HG03469 (cell line): ENCODE results near the gene MRGPRD.

ENCODE experiments used
- ATAC-seq: cut with Tn5 transposase; IDR thresholded peaks from one replicate; pipeline ENCODE4 v1.9.1; 2021; ENCODE audit warnings: mild to moderate bottlenecking, moderate library complexity, moderate number of reproducible peaks; ENCODE audit not compliant: unreplicated experiment

The MRGPRD gene

DNA sequence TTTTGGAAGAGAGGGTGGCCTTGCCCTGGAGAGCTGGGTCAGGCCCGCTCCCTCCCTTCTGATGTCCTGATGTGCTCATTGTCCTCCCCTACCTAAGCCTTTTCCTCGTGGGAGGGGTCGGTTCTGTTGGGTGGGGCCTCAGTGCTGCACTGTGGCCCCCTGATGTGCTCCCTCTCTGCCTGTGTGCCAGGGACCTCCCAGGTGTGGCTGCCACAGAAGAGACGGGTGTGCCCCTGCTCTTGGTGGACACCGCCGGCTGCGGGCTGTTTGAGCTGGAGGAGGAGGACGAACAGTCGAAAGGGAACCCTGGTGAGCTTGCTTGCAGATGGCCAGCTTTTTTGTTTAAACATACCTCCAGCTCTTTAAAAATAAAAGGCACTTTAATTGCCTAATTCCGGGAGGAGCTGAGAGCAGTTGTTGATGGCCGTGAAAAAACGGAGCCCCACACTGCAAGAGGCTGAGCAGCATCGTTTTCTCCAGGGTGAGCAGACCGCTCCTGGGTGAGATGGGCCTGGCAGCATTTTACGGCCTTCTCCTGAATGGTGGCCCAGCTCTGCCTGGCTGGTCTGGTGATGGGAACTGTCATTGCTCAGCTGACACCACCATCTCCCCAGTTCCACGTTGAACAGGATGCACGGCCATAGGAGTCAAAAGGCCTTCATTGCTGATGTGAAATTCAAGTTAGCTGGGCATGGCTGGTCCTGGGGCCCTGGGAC, 47.0 kb downstream of the MRGPRD start:
- no peak for ATAC-seq

DNA sequence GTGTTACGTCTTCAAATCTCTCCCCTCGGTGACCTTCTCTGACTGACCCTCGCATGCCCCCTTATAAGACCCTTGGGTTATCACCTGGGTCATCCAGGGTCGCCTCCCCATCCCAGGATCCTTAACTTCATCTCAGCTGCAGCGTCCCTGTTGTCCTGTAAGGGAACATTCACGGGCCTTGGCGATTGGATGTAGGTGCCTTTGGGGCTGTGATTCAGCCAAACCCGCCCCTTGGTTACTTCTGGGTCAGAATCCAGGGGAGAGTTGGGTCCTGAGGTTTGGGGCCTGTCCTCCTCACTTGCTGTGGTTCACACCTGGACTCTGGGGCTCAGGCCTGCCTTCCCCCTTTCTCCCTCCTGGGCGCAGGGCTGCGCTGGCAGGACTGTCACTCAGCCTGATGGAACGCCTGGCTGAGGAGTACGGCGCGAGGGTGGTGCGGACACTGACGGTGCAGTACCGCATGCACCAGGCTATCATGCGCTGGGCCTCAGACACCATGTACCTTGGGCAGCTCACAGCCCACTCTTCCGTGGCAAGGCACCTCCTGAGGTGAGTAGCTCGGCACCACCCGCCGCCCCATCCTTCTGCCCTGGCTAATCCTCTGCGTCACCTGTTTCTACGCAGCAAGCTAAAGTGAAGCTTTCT, 47.7 kb downstream of the MRGPRD start:
- ATAC-seq = no peak

DNA sequence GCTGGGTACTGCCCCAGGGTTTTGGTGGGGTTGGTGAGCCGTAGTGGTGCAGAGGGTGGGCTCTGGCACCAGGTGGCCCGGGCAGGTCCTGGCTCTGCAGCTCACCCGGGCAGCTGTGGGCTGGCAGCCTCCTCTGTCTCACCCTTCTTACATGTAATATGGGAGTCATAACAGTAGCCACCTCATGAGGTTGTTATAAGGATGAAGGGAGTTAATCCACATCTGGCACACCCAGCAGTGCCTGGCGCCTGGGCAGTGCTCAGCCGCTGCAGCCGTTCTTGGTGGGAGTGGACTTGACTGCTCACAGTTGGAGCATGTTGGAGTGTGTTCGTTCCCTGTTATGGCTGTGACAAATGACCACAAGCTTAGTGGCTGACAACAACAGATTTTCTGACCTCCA, 48.4 kb downstream of the MRGPRD start:
- ATAC-seq = no peak

DNA sequence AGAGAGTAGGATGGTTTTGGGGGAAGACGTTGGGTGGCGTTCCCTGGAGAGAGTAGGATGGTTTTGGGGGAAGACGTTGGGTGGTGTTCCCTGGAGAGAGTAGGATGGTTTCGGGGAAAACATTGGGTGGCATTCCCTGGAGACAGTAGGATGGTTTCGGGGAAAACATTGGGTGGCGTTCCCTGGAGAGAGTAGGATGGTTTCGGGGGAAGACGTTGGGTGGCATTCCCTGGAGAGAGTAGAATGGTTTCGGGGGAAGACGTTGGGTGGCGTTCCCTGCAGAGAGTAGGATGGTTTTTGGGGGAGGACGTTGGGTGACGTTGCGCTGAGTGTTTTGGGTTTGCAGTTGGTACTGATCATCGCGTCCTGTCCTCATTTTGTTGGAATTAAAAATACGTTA, 48.9 kb downstream of the MRGPRD start:
- no peak for ATAC-seq

DNA sequence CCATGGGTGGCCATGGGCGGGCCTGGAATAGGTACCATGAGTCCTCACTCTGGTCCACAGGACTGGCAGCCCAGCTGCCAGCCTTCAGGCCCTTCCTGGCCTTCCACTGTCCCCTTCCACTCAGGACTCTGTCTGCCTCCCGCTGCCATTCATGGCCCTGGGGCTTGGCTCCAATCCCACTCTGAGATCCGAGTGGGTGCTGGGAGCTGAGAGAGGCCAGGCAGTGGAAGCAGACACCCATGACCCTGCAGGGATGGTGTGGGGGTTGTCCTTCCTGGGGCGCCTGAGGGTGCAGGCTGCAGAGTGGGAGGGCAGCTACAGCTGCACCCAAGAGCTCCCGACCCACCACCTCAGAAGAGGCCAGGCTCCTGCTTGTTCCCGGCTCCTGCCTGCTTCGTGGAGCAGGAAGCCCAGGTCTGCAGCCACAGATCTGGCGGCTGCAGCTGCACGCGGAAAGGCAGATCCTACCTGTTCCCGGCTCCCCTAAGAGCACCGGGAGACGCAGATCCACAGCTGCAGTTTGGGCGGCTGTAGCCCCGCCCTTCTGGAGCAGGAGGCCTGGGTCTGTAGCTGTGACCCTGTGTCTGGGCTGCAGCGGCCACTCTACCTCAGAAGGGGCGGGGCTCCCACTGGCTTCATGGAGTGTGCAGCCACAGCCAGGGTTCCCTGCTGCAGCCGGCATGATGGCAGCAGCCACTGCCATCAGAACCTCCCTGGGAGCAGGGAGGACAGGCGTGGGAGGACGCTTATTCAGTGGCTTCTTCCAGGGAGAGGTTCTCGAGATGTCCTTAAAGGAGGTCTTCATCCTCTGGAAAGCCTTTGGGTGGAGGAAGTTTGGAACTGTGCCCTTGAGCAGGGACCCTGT, 49.6 kb downstream of the MRGPRD start:
- no peak for ATAC-seq
